HG03139 (cell line): ENCODE data around the gene TTLL3.
"Not testable (repeated sequence)": the region's sequence is repeated elsewhere in the genome, so short reads cannot be mapped to it uniquely, and the experiment has no call there.

Experiments
- ATAC-seq: cut with Tn5 transposase; IDR thresholded peaks from one replicate; pipeline ENCODE4 v1.9.1; 2021; ENCODE audit not compliant: unreplicated experiment

The TTLL3 gene, protein sequence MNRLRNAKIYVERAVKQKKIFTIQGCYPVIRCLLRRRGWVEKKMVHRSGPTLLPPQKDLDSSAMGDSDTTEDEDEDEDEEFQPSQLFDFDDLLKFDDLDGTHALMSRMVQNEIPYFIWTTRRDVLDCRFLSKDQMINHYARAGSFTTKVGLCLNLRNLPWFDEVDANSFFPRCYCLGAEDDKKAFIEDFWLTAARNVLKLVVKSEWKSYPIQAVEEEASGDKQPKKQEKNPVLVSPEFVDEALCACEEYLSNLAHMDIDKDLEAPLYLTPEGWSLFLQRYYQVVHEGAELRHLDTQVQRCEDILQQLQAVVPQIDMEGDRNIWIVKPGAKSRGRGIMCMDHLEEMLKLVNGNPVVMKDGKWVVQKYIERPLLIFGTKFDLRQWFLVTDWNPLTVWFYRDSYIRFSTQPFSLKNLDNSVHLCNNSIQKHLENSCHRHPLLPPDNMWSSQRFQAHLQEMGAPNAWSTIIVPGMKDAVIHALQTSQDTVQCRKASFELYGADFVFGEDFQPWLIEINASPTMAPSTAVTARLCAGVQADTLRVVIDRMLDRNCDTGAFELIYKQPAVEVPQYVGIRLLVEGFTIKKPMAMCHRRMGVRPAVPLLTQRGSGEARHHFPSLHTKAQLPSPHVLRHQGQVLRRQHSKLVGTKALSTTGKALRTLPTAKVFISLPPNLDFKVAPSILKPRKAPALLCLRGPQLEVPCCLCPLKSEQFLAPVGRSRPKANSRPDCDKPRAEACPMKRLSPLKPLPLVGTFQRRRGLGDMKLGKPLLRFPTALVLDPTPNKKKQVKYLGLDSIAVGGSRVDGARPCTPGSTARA

GRCh38 chr3:9809615-9810432 lies at the start of gene TTLL3:
Gene TTLL3 (plus strand): TSS chr3:9810262. CDS start chr3:9810662, 400 bp downstream.
- no peak for ATAC-seq

- ATAC-seq, result no peak
Observed at GRCh38 chr3:9760779-9761505, 49.1 kb upstream of the TTLL3 start.

- ATAC-seq, result no peak
Observed at GRCh38 chr3:9761919-9762318, 48.1 kb upstream of the TTLL3 start.

GRCh38 chr3:9762871-9763270 lies 47.2 kb upstream of the TTLL3 start:
- no peak for ATAC-seq

- no peak for ATAC-seq
Observed at GRCh38 chr3:9765865-9766264, 44.2 kb upstream of the TTLL3 start.

DNA sequence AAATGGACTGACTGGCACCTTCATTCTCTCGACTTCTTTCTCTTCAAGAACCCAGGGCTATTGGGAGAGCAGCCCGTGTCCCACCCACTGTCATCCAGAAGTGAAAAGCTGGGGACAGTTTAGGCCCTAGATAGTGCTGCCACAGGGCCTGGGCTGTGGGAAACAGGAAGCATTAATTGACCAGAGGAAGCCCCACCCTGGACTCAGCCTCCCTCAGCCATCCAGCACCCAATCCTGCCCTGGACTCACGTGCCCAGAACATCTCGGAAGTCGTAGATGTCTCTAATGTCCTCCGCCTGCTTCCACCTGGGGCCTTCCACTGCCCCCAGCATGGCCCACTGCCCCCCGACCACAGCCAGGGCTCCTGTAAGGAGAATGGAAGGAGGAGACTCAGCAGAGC lies 42.6 kb upstream of the TTLL3 start:
- ATAC-seq, result no peak

GRCh38 chr3:9768141-9768775 lies 41.8 kb upstream of the TTLL3 start:
- ATAC-seq, result no peak

GRCh38 chr3:9769012-9769411 lies 41.0 kb upstream of the TTLL3 start:
- ATAC-seq, result no peak

GRCh38 chr3:9769426-9770275 lies 40.4 kb upstream of the TTLL3 start, which contains the start of gene CAMK1:
Gene CAMK1 (minus strand): TSS chr3:9769947. CDS start chr3:9767749, 2,198 bp downstream.
- ATAC-seq, result no peak

DNA sequence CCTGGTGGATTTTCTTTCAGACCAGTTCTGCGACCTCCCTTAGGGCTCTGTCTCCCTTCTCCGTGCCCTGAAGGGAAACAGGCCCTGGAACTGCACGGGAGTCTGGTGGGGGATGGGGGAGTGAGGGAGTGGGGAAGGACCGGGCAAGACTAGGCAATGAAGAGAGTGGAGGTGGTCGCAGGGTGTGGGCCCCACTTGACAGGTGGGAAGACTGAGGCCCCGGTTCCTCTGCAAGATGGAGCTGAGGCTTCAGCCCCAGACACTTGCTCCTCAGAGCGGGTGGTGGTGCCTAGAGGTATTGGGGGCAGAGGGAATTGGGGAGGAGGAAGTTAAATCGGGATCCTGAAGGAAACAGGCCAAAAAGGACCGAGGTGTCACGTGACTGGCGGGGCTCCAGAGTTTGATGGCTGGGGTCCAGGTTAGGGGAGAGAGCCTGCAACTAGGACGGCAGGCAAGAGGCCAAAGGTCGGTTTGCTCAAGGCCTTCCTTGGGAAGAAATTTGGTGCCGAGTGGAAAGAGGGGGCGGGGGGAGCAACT lies 39.7 kb upstream of the TTLL3 start:
- no peak for ATAC-seq

DNA sequence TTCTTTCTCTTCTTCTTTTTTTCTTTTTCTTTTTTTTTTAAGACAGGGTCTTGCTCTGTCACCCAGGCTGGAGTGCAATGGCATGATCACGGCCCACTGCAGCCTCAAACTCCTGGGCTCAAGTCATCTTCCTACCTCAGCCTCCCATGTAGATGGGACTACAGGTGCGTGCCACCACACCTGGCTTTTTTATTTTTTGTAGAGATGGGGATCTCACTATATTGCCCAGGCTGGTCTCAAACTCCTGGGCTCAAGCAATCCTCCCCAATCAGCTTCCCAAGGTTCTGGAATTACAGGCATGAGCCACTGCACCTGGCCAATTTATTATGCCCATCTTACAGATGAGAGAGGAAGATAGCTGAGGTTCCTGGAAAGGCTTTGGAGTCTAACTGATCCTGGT lies 39.1 kb upstream of the TTLL3 start:
- ATAC-seq, result not testable (repeated sequence)

- no peak for ATAC-seq
Observed at GRCh38 chr3:9776896-9777693, 33.0 kb upstream of the TTLL3 start.

DNA sequence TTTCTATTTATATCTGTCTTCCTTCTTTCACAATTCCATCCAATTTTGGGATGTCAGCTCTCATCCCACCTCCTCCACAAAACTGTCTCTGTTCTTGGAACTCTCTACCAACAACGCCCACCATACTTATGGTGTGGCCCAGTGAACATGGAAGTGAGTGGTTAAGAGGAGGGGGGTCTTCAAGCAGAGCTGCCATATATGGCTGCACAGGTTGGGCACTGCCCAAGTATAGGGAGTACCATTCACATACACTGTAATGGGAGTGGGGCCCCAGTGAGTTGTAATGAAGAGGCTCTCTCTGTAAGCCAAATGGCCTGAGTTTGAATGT lies 32.4 kb upstream of the TTLL3 start:
- no peak for ATAC-seq

DNA sequence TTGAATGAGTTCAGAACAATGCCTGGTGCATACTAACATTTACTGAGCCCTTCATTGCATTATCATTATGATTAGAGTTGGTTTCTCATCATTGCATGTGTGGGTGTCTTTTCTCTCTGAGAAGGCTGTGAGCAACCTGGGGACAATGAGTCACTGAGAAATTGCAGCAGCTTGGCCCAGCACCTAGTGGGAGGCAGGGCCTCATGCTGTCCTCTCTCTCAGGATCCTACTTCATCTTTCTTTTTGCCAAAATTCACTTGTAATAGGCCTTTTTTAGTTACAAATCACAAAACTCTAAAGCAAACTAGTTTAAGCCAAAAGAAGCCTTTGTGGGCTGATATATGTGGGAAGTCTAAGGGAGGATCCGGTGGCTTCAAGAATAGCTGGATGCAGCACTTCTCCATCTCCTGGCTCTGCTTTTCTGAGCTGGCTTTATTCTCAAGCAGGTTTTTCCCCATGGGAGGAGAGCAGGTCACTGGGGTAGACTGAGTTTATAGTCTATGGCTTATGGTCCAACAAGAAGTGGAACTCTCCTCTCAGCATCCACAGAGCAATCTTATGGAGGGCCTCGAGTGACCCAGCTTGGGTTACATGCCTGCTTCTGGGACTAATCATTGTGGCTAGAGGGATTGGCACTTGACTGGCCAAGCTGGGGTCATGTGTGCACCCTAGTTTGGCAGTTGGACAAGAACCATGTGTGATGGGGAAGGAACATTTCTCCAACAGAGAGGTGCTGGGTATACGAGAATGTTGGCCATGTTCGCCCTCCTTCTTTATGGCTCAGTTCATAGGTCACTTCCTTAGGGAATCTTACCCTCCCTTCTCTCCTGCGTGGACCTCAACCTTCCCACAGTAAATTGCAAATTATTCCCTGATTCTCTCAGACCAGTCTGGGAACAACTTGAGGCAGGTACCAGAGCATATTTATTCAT lies 31.7 kb upstream of the TTLL3 start:
- ATAC-seq, result no peak

GRCh38 chr3:9779075-9779593 lies 30.9 kb upstream of the TTLL3 start:
- ATAC-seq, result no peak

DNA sequence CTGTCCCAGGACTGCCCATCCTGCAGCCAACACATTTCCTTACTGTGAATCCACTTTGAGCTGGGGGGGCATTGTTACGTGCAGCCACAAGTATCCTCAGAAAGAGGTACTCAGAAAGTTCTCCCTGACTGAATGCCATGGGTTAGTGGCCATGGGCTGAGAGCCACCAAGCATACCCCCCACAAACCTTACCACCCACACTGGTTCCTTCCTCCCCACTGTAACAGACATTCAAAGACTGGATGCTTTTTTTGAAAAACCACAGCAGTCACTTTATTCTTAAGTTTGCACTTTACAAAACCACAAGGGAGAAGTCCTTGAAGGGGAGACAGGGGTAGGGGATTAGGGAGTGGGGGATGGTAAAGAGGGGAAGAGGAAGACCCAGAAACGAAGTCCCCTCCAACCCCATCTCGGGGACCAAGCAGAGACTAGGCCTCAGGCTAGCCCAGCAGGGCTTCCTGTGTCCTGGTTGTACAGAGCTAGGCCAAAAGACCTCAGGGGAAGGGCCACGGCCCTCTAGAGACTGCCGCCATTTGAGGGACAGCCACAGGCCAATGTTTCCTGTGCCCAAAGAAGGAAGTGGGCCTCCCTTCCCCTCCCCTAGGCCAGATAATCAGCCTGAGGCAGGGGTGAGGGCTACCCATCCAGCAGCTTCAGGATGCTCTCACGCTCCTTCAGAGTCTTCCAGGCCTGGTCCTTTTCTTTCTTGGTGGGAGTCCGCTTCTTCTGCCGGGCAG lies 30.2 kb upstream of the TTLL3 start:
- peak; percentile 72 for ATAC-seq
